Heart right ventricle (tissue), 16 donors: Measurements from ENCODE around the gene RPE. TPM values are rescaled to one million over a fixed set of nuclear protein-coding genes. Genes with fewer than 3 reads are reported as not detected.

Source experiments
- ATAC-seq, 8 donors: fragments of 200-7000 bp; cut with Tn5 transposase; one replicate each; pipeline ENCODE4 v1.9.1; 2020; ENCODE audit warnings: mild to moderate bottlenecking in 8 of 8, moderate library complexity in 8 of 8, moderate number of reproducible peaks in 1 of 8
- DNase-seq, 2 donors: peaks; one replicate each; pipeline ENCODE4 v3.0.0-alpha.2; 2020
- H3K27ac ChIP-seq, 10 donors: fragments of 200-600 bp; sonication (generic) in 2 of 10; one replicate each; pipeline versions ENCODE4 v1.5.0 to v1.8.0; 2020 to 2022; ENCODE audit warnings: mild to moderate bottlenecking in 3 of 10
- H3K27me3 ChIP-seq, 7 donors: fragments of 200-600 bp; one replicate each; pipeline ENCODE4 v1.8.0; 2021 to 2022; ENCODE audit warnings: mild to moderate bottlenecking in 2 of 7
- H3K36me3 ChIP-seq, 9 donors: fragments of 200-600 bp; sonication (generic) in 1 of 9; one replicate each; pipeline versions ENCODE4 v1.5.0 to v1.8.0; 2020 to 2022; ENCODE audit warnings: mild to moderate bottlenecking in 2 of 9
- H3K4me1 ChIP-seq, 9 donors: fragments of 200-600 bp; sonication (generic) in 1 of 9; one replicate each; pipeline versions ENCODE4 v1.5.0 to v1.8.0; 2020 to 2022; ENCODE audit warnings: mild to moderate bottlenecking in 4 of 9
- H3K4me3 ChIP-seq, 10 donors: fragments of 200-600 bp; sonication (generic) in 2 of 10; one replicate each; pipeline versions ENCODE4 v1.5.0 to v1.8.0; 2020 to 2022; ENCODE audit warnings: mild to moderate bottlenecking in 7 of 10, moderate library complexity in 2 of 10
- H3K9me3 ChIP-seq, 11 donors: fragments of 200-600 bp in 10 of 11; sonication (generic) in 2 of 11; one replicate each; pipeline versions ENCODE4 v1.5.0 to v1.8.0; 2013 to 2022; ENCODE audit warnings: mild to moderate bottlenecking in 2 of 11, control low read depth in 1 of 11, moderate library complexity in 1 of 11
- WGBS, 2 donors: extraction: QIAGEN DNeasy Blood & Tissue Kit; methylation state at CpG; one replicate each; pipeline ENCODE4 v1.1.7; 2013; ENCODE audit warnings: inconsistent platforms in 1 of 2; 5-methylcytosine and 5-hydroxymethylcytosine counted together
- intact Hi-C, 10 donors: fragments of 100-400 bp; cut with DNase I; formaldehyde crosslinking; loops; one replicate each; pipeline versions ENCODE4 v1.11.1 to v1.14.2; 2022
- polyA plus RNA-seq, 2 donors: library from polyadenylated mRNA; stranded (reverse); fragments of 200-250 nt; gene quantifications; one replicate each; pipeline ENCODE4 v1.2.3, GENCODE V29; 2013
- total RNA-seq, 10 donors: library from RNA; stranded (reverse); fragmentation: NEBNext Ultra II Directional in 3 of 10; extraction: Animal tissue kit (Norgen Biotek cat#: 25700) in 3 of 10; gene quantifications; one replicate each; pipeline versions ENCODE4 v1.2.1 to v1.2.4, GENCODE V29; 2021 to 2023
- TF ChIP-seq, protein P1 (sequence below), 9 donors: fragments of 200-600 bp; sonication (generic) in 2 of 9; IDR thresholded peaks; one replicate each; pipeline versions ENCODE4 v1.5.0 to v1.8.0; 2021 to 2022; ENCODE audit warnings: antibody characterized with exemption in 9 of 9, mild to moderate bottlenecking in 5 of 9, moderate library complexity in 1 of 9
- donor health status: Arrhythmogenic right ventricular cardiomyopathy.
- donor health status: ischemic (EF 13 %, LVEDD 7.1; RV severe dilation, severe dysfunction).
- donor health status: healthy with polysubstance abuse.
- donor health status: DM: no; HTN: yes; CAD: no.
- donor health status: DM: no; HTN: no; CAD: no.
- donor health status: ischemic (EF 25% LVEDD 6.9; RV normal size, moderate dysfunction).
- donor health status: ischemic (EF 25% LVEDD 5.7; RV mildly dilated, moderate dysfunction).
- donor health status: healthy.
- donor health status: DM: yes; HTN: yes; CAD: no.
- donor health status: Ischemic cardiomyopathy.
- donor health status: ischemic (EF 35%, LVEDD 5.7; RV mildly dilated, moderate dysfunction).
- donor health status: nonischemic (EF 11% LVEDD 7.7; RV severe dilation, severe dysfunction).
- donor health status: DM: yes; HTN: yes; CAD: no.
- donor health status: PGD.
- donor health status: ischemic (EF 29% LVEDD 5.4; RV normal size, mild dysfunction).
- donor health status: nonischemic (EF 23%, LVEDD 6.1; RV moderate dilation, normal function).

The RPE gene
- total and polyA plus RNA-seq, 12 donors = 8.0 to 25.6 (median 14.7) TPM

DNA sequence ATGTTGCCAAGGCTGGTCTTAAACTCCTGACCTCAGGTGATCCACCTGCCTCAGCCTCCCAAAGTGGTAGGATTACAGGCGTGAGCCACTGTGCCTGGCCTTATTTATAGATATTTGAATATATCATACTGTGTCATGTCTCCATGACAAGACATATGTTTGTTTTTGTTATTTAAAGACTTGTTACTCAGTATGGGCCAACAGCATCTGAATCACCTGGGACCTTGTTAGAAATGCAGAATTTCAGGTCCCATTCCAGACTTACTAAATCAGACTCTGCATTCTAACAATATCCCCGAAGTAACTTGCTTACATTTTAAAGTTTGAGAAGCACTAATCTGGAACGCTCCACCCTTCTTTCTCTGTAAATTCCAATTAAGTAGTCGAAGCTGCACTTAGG lies 33.2 kb downstream of the RPE start:
- Histone ChIP-seq H3K9me3 (no peaks in the 10 kb centered on the region), H3K27me3 (no peaks in the 10 kb centered on the region), H3K27ac (no peak overlapping the region), H3K4me1 (no peaks in the 10 kb centered on the region), H3K36me3 (peaks cover 0 to 47% (median 0%) of the 10 kb centered on the region in 9 donors), H3K4me3 (no peak overlapping the region)
- TF ChIP-seq, protein P1, sequence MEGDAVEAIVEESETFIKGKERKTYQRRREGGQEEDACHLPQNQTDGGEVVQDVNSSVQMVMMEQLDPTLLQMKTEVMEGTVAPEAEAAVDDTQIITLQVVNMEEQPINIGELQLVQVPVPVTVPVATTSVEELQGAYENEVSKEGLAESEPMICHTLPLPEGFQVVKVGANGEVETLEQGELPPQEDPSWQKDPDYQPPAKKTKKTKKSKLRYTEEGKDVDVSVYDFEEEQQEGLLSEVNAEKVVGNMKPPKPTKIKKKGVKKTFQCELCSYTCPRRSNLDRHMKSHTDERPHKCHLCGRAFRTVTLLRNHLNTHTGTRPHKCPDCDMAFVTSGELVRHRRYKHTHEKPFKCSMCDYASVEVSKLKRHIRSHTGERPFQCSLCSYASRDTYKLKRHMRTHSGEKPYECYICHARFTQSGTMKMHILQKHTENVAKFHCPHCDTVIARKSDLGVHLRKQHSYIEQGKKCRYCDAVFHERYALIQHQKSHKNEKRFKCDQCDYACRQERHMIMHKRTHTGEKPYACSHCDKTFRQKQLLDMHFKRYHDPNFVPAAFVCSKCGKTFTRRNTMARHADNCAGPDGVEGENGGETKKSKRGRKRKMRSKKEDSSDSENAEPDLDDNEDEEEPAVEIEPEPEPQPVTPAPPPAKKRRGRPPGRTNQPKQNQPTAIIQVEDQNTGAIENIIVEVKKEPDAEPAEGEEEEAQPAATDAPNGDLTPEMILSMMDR (IDR thresholded peaks at IDR 0.05) = no peak
- DNase-seq (no peak), ATAC-seq (no peak)
- intact Hi-C loops = no loop called here
- whole genome bisulfite sequencing, 2 donors = 94 to 96% methylated on average over 4 of the region's 4 CpGs

DNA sequence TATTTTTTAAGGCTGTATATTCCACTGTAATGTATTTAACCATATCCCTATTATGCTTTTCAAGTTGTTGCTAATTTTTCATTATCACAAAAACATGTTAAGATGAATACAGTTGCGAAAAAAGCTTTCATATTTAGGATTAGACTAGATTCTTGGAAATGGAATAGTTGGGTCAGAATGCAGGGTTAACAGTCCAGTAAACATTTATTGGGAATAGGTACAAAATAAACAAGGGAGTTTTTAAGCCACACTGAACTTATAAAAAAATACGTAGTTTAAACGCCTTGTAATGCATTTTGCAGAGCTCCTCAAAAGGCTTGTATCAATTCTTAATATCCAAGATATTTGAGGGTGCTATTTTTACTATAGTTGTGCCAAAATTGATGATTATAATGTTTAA lies 35.6 kb downstream of the RPE start:
- no peak overlapping the region for H3K27ac ChIP-seq
- TF ChIP-seq, protein P1 (IDR thresholded peaks at IDR 0.05) = no peak
- DNase-seq = no peak
- peaks cover 0 to 52% (median 2%) of the 10 kb centered on the region in 9 donors for H3K36me3 ChIP-seq
- intact Hi-C loops = no loop called here
- WGBS, 2 donors = 90 to 92% methylated on average over 3 of the region's 3 CpGs
- no peak overlapping the region for H3K4me3 ChIP-seq
- no peak for ATAC-seq
- no peaks in the 10 kb centered on the region for H3K9me3 ChIP-seq
- no peaks in the 10 kb centered on the region for H3K4me1 ChIP-seq
- H3K27me3 ChIP-seq = no peaks in the 10 kb centered on the region

DNA sequence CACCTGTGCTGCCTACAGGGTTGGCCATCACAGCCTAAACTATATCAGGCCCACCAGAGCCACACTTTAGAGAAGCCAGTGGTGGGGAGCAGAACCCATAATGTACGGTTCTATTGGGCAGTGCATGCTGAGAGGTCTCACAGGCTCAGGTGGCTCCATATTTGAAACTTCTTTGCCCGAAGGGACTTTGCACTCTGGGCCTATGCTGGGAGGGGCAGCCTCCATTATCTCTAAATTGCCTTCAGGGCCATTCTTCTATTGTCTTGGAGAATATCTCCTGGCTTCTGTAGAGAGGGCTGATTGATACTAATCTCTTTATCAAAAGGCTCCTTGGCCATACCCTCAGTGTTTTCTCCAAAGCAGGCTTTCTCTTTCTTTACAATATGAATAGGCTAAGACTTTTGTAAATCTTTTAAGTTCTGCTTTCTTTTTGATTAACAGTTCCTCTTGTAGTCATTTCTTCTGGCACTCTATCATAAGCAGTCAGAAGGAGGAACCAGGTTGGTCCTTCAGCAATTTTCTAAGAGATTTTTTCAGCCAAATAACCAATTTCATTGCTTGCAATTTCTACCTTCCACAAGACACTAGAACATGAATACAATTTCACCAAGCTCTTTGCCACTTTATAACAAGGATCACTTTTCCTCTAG lies 44.5 kb downstream of the RPE start:
- TF ChIP-seq, protein P1 (IDR thresholded peaks at IDR 0.05) = no peak
- H3K27me3 ChIP-seq = no peaks in the 10 kb centered on the region
- no peak for DNase-seq
- intact Hi-C loops = no loop called here
- H3K36me3 ChIP-seq = peaks cover 0 to 51% (median 6%) of the 10 kb centered on the region in 9 donors
- WGBS, 2 donors = 98% methylated on average over 2 of the region's 2 CpGs
- no peak for ATAC-seq
- no peak overlapping the region for H3K27ac ChIP-seq
- peaks cover 0 to 5% (median 0%) of the 10 kb centered on the region in 9 donors for H3K4me1 ChIP-seq
- H3K4me3 ChIP-seq = no peak overlapping the region
- peaks cover 0 to 16% (median 4%) of the 10 kb centered on the region in 11 donors for H3K9me3 ChIP-seq

DNA sequence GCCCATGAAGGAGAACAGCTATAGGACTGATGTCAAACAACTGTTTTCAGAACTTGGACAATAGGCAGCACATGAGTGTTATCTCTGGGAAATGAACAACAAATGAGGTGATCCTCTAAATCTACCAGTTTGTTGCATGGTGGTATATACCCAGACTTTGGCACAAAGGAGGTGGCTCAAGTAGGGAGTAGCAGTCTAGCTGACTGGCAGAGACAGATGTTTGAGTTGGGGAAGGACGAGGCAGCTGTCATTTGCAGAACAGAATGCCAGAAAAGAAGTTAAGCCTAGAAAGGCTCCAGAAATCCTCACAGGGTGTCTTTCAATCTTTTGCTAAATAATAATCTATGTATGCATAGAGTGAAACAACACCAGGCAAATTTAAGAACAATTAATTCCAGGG lies 47.4 kb downstream of the RPE start:
- Histone ChIP-seq H3K4me3 (no peak overlapping the region), H3K27ac (no peak overlapping the region), H3K9me3 (peaks cover 0 to 27% (median 7%) of the 10 kb centered on the region in 11 donors), H3K4me1 (peaks cover 0 to 5% (median 0%) of the 10 kb centered on the region in 9 donors), H3K27me3 (no peaks in the 10 kb centered on the region), H3K36me3 (peaks cover 0 to 51% (median 2%) of the 10 kb centered on the region in 9 donors)
- intact Hi-C loops = no loop called here
- TF ChIP-seq, protein P1 (IDR thresholded peaks at IDR 0.05) = no peak
- no peak for DNase-seq
- ATAC-seq = no peak
- WGBS, 2 donors = 90 to 92% methylated on average over 1 of the region's 1 CpG
